ENCODE results near the gene NELL1.

Gene NELL1

DNA sequence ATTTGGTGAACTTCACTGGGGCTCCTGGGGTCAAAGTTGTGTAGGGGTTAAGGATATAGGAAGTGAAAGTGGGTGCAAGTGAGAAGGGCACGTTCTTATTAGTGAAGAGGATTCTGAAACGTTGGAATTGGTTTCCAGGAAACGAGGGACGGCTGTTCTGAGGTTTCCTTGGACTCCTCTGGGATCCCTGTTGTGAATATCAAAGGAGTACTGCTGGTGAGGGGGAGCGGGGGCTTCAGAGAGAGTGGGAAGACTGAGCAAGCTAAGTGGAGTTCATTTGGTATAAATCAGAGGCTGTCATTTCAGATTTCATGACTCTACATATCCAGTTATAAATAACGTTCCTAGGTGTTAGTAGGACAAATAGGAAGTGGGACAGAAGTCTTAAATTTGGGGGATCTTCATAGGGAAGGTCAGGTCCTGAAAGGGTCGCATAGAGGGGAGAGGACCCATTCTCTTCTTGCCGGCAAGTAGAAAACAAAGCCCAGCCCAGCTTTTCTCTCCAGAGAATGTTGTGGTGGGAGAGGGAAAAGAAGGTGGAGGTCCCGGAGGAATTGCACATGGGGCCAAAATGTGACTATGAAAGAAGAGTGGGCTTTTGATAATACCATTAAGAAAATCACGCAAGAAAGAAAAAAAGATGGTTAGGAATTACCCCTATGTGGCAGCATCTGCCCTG lies 1.1 kb upstream of the NELL1 start:
- no peak for TF ChIP-seq CTCF (IDR thresholded peaks at IDR 0.05)

- TF ChIP-seq CTCF (IDR thresholded peaks at IDR 0.05), result no peak
Observed at GRCh38 chr11:20669820-20670684, 666 bp downstream of the NELL1 start.

- no peak for TF ChIP-seq CTCF (IDR thresholded peaks at IDR 0.05)
Observed at GRCh38 chr11:20670932-20671403, 1.6 kb downstream of the NELL1 start.

DNA sequence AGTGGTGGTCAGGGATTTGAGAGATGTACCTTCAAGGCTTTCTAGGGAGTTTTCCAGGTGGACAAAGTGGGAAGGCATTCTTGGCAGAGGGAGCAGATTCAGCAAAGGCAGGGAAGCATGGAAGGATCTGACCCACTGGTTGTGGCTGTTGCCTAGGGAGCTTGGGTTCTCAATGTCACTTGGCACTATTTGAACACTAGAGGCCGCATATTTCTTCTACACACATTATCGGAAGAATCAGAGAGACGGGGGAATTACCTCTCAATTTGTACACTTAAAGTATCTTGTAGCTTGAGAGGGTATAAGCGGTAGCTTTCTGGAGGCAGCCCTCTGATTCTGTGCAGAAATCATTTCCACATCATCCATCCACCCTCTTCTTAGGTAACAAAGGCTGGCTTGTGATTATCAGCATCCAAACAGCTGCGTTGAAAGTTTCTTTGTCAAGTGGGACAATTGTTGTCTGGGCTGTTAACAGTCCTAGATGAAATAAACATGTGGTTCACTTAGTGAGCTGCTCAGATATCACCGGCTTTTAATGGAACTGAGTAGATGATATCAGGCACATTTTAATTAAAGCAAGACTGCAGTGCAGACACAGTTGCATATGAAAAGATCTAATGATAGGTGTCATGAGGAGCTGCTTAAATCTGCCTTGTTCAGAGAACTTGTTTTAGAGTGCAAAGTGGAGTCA lies 2.6 kb downstream of the NELL1 start:
- no peak for TF ChIP-seq CTCF (IDR thresholded peaks at IDR 0.05)

DNA sequence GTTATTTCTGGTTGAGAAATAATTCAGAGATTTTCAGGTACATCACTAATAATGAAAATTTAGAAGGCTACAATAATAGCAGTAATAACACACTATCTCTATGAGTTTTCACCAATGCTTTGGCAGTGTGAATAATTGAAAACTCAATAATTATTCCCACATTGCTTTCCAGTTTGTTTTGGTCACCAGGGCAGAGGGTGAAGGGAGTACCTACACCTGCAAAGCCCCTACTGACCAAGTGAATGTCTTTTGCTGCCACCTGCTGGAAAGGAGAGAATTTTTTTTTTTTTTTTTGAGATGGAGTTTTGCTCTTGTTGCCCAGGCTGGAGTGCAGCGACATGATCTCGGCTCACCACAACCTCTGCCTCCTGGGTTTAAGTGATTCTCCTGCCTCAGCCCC lies 3.2 kb downstream of the NELL1 start:
- peak; percentile 47 for TF ChIP-seq CTCF (IDR thresholded peaks at IDR 0.05)

DNA sequence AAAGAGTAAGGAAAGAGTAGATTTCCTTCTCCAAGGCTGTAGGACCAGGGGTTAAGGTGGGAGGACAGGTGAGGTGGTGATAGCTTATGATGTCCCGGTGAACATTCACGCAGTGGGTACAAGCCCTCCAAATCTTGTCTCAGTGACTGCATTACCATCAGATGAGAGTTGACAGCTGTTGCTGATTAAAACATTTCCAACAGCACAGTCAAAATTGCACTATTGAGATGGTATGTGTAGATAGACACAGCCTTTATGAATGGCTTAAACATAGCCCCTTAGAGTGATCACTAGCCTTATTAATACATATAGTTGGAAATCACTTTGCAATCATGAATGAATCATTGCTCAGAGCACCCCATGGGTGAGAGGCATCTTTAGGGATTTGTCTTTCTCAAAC lies 7.3 kb downstream of the NELL1 start:
- no peak for TF ChIP-seq CTCF (IDR thresholded peaks at IDR 0.05)

DNA sequence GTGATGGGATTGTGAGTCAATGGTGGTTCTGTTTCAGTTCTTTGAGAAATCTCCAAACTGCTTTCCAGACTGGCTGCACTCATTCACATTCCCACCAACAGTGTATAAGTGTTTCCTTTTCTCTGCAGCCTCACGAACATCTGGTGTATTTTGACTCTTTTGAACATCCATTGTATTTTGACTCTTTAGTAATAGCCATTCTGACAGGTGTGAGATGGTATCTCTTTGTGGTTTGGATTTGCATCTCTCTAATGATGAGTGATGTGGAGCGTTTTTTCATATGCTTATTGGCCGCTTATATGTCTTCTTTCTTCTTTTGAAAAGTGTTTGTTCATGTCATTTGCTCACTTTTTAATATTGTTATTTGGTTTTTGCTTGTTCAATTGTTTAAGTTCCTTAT lies 19.4 kb downstream of the NELL1 start:
- no peak for TF ChIP-seq CTCF (IDR thresholded peaks at IDR 0.05)

All from LNCAP (cell line).